Measurements from ENCODE around the gene MALRD1. TPM values are rescaled to one million over a fixed set of nuclear protein-coding genes. Genes with fewer than 3 reads are reported as not detected.

Gene MALRD1
- total and polyA plus RNA-seq, 2 of the 8 experiments (the other 6 are each of a cell fraction or from before 2014, with no cell fraction given) = 0.32 to 0.35 TPM

DNA sequence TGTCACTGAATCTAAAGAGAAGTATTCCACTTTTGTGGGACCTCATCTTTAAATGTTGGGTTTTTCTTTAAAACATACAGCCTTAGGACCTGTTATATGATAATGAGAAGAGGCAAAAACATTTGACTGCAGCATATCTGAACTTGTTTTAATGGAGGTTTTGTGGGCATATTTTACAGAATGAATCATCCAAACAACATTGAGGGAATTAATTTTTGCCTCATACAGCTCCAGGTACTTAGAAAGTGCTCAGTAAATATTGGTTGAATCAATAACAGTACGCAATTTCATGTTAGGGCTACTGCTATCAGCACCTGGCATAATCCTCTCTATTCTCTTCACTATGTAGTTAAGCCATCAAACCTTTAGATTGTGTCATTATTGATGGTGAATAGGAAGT is 115.9 kb downstream of the MALRD1 start:
- CTCF ChIA-PET (ENCODE audit: partially characterized antibody) = no interaction called here
- no peak overlapping the region for H3K4me3 ChIP-seq (ENCODE audit: extremely low read depth in 1 of 4, insufficient read depth in 2 of 4, low read depth in 3 of 4, low read length in 4 of 4)
- no peaks in the 10 kb centered on the region for H3K79me1 ChIP-seq (ENCODE audit: low read depth, low read length)
- H3K27ac ChIP-seq (ENCODE audit: low read depth, low read length) = no peak overlapping the region
- no peak overlapping the region for H3K18ac ChIP-seq (ENCODE audit: extremely low read depth, low read length)
- no peak for FAIRE-seq
- no peaks in the 10 kb centered on the region for H3K36me3 ChIP-seq (ENCODE audit: control insufficient read depth in 2 of 4, insufficient read depth in 4 of 4, low read length in 3 of 4)
- no peak overlapping the region for H3K56ac ChIP-seq (replicated peaks; ENCODE audit: insufficient read length, low read depth, low read length)
- H3K4me2 ChIP-seq (ENCODE audit: insufficient read depth in 1 of 2, low read depth in 2 of 2, low read length in 2 of 2) = no peak overlapping the region
- H3K14ac ChIP-seq (ENCODE audit: insufficient read length) = no peak overlapping the region
- H2BK5ac ChIP-seq (ENCODE audit: low read depth, low read length) = no peak overlapping the region
- H3K27me3 ChIP-seq (replicated peaks in 1 of 4; ENCODE audit: control insufficient read depth in 3 of 4, extremely low read depth in 1 of 4, insufficient read depth in 3 of 4, low read length in 3 of 4) = no peaks in the 10 kb centered on the region
- DNase-seq (ENCODE audit: low read depth in 1 of 2, low spot score in 2 of 2) = no peak
- no peaks in the 10 kb centered on the region for H4K20me1 ChIP-seq (replicated peaks in 1 of 2; ENCODE audit: control insufficient read depth in 1 of 2, insufficient read depth in 2 of 2, low read length in 2 of 2)
- H3K9me3 ChIP-seq (ENCODE audit: insufficient read depth in 2 of 2, low read depth in 1 of 2, low read length in 1 of 2) = no peaks in the 10 kb centered on the region
- 100% methylated on average over 1 of the region's 1 CpG; no CpG with 5 or more reads in 1 of the 2 experiments for WGBS, 2 experiments (ENCODE audit: extremely low coverage in 1 of 2, insufficient coverage in 1 of 2, insufficient read length in 1 of 2, insufficient replicate concordance in 2 of 2, low coverage in 1 of 2, low lambda C conversion rate in 2 of 2, missing lambda C conversion rate in 1 of 2)
- H3K9ac ChIP-seq (replicated peaks in 1 of 4; ENCODE audit: extremely low read depth in 1 of 4, low read depth in 3 of 4, low read length in 3 of 4) = no peak overlapping the region
- H3K4ac ChIP-seq (replicated peaks; ENCODE audit: insufficient read length, low read depth, low read length) = no peak overlapping the region
- no peak overlapping the region for H3K23ac ChIP-seq (ENCODE audit: insufficient read length)
- H2BK120ac ChIP-seq (replicated peaks; ENCODE audit: low read depth, low read length) = no peak overlapping the region
- H4K91ac ChIP-seq (replicated peaks; ENCODE audit: insufficient read length, low read length) = no peak overlapping the region
- H2BK20ac ChIP-seq (ENCODE audit: low read length) = no peak overlapping the region
- no peak overlapping the region for H2BK15ac ChIP-seq (ENCODE audit: low read length)
- POLR2A ChIA-PET (ENCODE audit: partially characterized antibody) = no interaction called here
- H3K4me1 ChIP-seq (replicated peaks in 1 of 4; ENCODE audit: control insufficient read depth in 3 of 4, insufficient read depth in 4 of 4, low read length in 3 of 4) = no peaks in the 10 kb centered on the region; a peak in 1 of 7 replicates
- no peaks in the 10 kb centered on the region for H3K79me2 ChIP-seq (ENCODE audit: control insufficient read depth in 1 of 2, insufficient read depth in 2 of 2, low read length in 2 of 2)
- no peak overlapping the region for H2AFZ ChIP-seq (ENCODE audit: low read length)
- H3K23me2 ChIP-seq (ENCODE audit: low read depth, low read length) = no peaks in the 10 kb centered on the region
- no peak overlapping the region for H2AK5ac ChIP-seq (ENCODE audit: low read depth, low read length)
- H2BK12ac ChIP-seq (ENCODE audit: low read depth, low read length) = no peak overlapping the region
- H4K5ac ChIP-seq (ENCODE audit: insufficient read length, low read depth, low read length) = no peak overlapping the region
- no peak overlapping the region for H4K8ac ChIP-seq (ENCODE audit: extremely low read depth, insufficient read depth, low read length)
- TF ChIP-seq, protein P1, sequence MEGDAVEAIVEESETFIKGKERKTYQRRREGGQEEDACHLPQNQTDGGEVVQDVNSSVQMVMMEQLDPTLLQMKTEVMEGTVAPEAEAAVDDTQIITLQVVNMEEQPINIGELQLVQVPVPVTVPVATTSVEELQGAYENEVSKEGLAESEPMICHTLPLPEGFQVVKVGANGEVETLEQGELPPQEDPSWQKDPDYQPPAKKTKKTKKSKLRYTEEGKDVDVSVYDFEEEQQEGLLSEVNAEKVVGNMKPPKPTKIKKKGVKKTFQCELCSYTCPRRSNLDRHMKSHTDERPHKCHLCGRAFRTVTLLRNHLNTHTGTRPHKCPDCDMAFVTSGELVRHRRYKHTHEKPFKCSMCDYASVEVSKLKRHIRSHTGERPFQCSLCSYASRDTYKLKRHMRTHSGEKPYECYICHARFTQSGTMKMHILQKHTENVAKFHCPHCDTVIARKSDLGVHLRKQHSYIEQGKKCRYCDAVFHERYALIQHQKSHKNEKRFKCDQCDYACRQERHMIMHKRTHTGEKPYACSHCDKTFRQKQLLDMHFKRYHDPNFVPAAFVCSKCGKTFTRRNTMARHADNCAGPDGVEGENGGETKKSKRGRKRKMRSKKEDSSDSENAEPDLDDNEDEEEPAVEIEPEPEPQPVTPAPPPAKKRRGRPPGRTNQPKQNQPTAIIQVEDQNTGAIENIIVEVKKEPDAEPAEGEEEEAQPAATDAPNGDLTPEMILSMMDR (IDR thresholded peaks at IDR 0.05; ENCODE audit: control extremely low read depth in 1 of 3, insufficient read depth in 1 of 3, low read depth in 1 of 3, low read length in 3 of 3) = no peak
- TF ChIP-seq CBX5 (IDR thresholded peaks at IDR 0.05; ENCODE audit: low read depth, low read length) (no peak), MAFK (IDR thresholded peaks at IDR 0.05; ENCODE audit: low read depth, low read length) (no peak), MAX (IDR thresholded peaks at IDR 0.05) (no peak), EP300 (IDR thresholded peaks at IDR 0.05; ENCODE audit: borderline replicate concordance in 1 of 2, low read depth in 2 of 2, low read length in 2 of 2) (no peak), HDAC2 (IDR thresholded peaks at IDR 0.05; ENCODE audit: borderline replicate concordance in 1 of 2, low read depth in 2 of 2, low read length in 2 of 2) (no peak), HDAC6 (IDR thresholded peaks at IDR 0.05; ENCODE audit: low read depth, low read length) (no peak), ATF3 (IDR thresholded peaks at IDR 0.05; ENCODE audit: insufficient read depth, low read depth, low read length) (no peak), JUN (IDR thresholded peaks at IDR 0.05; ENCODE audit: low read depth, low read length) (no peak), TAF1 (IDR thresholded peaks at IDR 0.05; ENCODE audit: low read depth, low read length) (no peak)
